ENCODE measurements around the gene CUEDC1. TPM values are rescaled to one million over a fixed set of nuclear protein-coding genes. Genes with fewer than 3 reads are reported as not detected.

CUEDC1 gene
- total RNA-seq, 1 experiment from 2014 or later, result 27.5 TPM

DNA sequence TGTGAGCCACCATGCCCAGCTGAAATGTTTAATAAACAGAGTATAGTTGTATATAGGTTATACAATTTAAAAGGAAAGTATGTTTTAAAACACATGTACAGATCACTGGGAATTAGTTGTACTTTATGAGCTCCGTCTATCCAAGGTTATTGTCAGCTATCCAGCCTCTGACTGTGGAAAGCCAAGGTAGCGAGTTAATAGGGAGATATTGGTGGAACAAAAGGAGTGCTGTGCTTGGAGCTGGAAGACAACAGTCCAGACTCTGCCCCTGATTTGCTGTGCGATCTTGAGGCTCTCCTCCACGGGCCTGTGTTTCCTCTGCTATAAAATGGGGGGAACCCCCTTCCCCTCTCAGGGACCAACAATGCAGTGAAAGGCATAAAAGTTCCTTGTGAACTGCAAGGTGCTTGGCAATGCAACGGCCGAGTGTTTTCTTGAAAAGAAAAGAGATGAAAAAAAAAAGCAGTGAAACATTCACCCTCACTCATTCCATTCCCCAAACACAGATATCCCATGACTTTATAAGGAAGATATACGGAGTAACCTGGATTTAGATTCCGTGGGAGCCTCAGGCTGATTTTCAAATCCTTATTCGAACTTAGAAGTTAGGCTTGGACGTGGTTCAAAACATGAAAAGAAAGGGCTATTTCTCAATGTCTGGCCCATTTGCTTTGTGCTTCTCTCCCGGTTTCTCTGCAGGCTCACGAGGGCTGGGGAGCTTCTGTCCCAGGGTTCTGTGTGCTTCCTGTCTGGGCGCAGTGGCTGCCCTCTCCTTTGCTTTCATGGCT lies 34.1 kb downstream of the CUEDC1 start:
- POLR2A ChIA-PET, result no interaction called here
- no peaks in the 10 kb centered on the region for H3K27me3 Mint-ChIP-seq (ENCODE audit: insufficient read depth, unreplicated experiment)

DNA sequence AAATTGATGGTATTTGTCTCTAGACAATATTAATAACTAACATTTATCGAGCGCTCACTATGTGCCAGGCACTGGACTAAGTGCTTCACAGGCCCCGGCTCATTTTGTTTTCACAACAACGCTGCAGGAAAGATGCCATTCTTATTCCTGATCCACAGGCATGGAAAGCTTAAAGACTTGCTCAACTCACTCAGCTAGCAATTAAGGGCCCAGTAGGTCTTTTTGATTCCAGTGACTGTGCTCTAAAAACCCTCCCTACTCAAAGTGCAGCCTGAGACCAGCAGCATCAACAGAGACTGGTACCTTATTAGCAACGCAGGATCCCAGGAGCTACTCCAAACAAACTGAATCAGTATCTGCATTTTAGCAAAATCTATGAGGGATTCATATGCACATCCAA lies 35.3 kb downstream of the CUEDC1 start:
- CTCF ChIA-PET, result no interaction called here
- Mint-ChIP-seq H3K27ac (ENCODE audit: unreplicated experiment) (no peak overlapping the region), H3K4me1 (ENCODE audit: low read depth, unreplicated experiment) (peaks cover 22% of the 10 kb centered on the region), H3K4me3 (ENCODE audit: unreplicated experiment) (no peak overlapping the region), H3K27me3 (ENCODE audit: insufficient read depth, unreplicated experiment) (no peaks in the 10 kb centered on the region), H3K36me3 (ENCODE audit: insufficient read depth, unreplicated experiment) (no peaks in the 10 kb centered on the region), H3K9me3 (ENCODE audit: unreplicated experiment) (no peaks in the 10 kb centered on the region)
- no peak for DNase-seq
- intact Hi-C loops (cut with micrococcal nuclease; ENCODE audit: unreplicated experiment), result no loop called here
- H3K4me1 ChIP-seq, result peaks cover 28% of the 10 kb centered on the region
- BruUV-seq (replicated peaks), result no TSS peak
- no peaks in the 10 kb centered on the region for H3K36me3 ChIP-seq (ENCODE audit: control insufficient read depth, insufficient read depth, low read length)
- no peaks in the 10 kb centered on the region for H3K27me3 ChIP-seq (replicated peaks; ENCODE audit: control insufficient read depth, insufficient read depth, low read length)
- TF ChIP-seq, protein P1, sequence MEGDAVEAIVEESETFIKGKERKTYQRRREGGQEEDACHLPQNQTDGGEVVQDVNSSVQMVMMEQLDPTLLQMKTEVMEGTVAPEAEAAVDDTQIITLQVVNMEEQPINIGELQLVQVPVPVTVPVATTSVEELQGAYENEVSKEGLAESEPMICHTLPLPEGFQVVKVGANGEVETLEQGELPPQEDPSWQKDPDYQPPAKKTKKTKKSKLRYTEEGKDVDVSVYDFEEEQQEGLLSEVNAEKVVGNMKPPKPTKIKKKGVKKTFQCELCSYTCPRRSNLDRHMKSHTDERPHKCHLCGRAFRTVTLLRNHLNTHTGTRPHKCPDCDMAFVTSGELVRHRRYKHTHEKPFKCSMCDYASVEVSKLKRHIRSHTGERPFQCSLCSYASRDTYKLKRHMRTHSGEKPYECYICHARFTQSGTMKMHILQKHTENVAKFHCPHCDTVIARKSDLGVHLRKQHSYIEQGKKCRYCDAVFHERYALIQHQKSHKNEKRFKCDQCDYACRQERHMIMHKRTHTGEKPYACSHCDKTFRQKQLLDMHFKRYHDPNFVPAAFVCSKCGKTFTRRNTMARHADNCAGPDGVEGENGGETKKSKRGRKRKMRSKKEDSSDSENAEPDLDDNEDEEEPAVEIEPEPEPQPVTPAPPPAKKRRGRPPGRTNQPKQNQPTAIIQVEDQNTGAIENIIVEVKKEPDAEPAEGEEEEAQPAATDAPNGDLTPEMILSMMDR (IDR thresholded peaks at IDR 0.05; ENCODE audit: insufficient read depth in 1 of 2, low read depth in 1 of 2, low read length in 1 of 2, severe bottlenecking in 1 of 2, unreplicated experiment in 1 of 2), result no peak
- H3K4me3 ChIP-seq (ENCODE audit: low read depth, low read length), result no peak overlapping the region
- no peaks in the 10 kb centered on the region for H3K9me3 ChIP-seq
- POLR2A ChIA-PET, result no interaction called here

More for the DNA sequence above, 34.1 kb downstream of the CUEDC1 start:
- Mint-ChIP-seq H3K27ac (ENCODE audit: unreplicated experiment) (no peak overlapping the region), H3K4me1 (ENCODE audit: low read depth, unreplicated experiment) (peaks cover 30% of the 10 kb centered on the region), H3K9me3 (ENCODE audit: unreplicated experiment) (no peaks in the 10 kb centered on the region), H3K36me3 (ENCODE audit: insufficient read depth, unreplicated experiment) (no peaks in the 10 kb centered on the region), H3K4me3 (ENCODE audit: unreplicated experiment) (no peak overlapping the region)
- Histone ChIP-seq H3K4me1 (peaks cover 33% of the 10 kb centered on the region), H3K27me3 (replicated peaks; ENCODE audit: control insufficient read depth, insufficient read depth, low read length) (no peaks in the 10 kb centered on the region), H3K4me3 (ENCODE audit: low read depth, low read length) (no peak overlapping the region), H3K36me3 (ENCODE audit: control insufficient read depth, insufficient read depth, low read length) (no peaks in the 10 kb centered on the region), H3K9me3 (no peaks in the 10 kb centered on the region)
- TF ChIP-seq, protein P1 (IDR thresholded peaks at IDR 0.05; ENCODE audit: insufficient read depth in 1 of 2, low read depth in 1 of 2, low read length in 1 of 2, severe bottlenecking in 1 of 2, unreplicated experiment in 1 of 2), result no peak
- BruUV-seq (replicated peaks), result no TSS peak
- no peak for DNase-seq
- CTCF ChIA-PET, result no interaction called here
- intact Hi-C loops (cut with micrococcal nuclease; ENCODE audit: unreplicated experiment), result no loop called here

DNA sequence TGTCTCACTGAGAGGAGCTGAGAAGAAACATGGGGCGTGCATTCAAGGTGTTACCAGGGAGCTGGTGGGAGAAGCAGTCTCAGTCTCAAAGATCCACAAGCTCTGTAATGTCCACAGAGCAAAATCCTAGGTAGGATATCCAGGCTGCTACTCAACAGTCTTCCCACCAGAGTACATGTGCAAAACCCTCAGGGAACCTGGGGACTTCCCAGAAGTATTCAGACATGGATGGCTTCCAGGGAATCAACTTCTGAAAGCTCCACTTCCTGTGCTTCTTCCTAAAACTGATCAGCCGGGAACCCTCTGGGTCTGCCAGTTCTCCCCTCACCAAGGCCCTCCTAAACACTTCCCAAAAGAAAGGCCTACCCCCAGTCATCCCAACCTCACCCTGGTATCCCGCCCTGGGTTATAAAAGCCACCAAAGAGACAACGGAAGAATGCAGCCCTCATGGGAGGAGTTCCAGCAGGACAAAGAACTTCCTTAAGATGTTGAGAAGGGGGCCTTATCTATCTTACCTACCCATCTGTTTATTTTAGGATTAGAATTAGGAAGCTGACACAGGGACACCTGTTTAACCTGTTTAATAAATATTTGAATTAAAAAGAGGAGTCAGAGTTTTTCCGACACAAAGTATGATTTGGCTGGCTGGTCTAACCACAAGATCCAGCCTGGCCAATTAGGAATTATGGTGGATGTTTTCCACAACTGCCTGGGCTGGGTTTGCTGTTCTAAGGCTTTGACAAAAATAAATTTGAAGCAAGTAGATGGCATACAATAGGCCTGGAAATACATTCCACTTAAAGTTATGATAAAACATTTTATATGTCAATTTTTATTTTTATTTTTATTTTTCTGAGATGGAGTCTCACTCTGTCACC lies 37.0 kb downstream of the CUEDC1 start:
- H3K4me3 ChIP-seq (ENCODE audit: low read depth, low read length), result no peak overlapping the region

More for the DNA sequence above, 37.0 kb downstream of the CUEDC1 start:
- H3K36me3 ChIP-seq (ENCODE audit: control insufficient read depth, insufficient read depth, low read length), result no peaks in the 10 kb centered on the region
- TF ChIP-seq, protein P1 (IDR thresholded peaks at IDR 0.05; ENCODE audit: insufficient read depth in 1 of 2, low read depth in 1 of 2, low read length in 1 of 2, severe bottlenecking in 1 of 2, unreplicated experiment in 1 of 2), result no peak
- intact Hi-C loops (cut with micrococcal nuclease; ENCODE audit: unreplicated experiment), result loop anchor here (1.0 kb wide), 1 partner anchor 15 kb away; no protein-coding TSS in a partner anchor
- Mint-ChIP-seq H3K9me3 (ENCODE audit: unreplicated experiment) (no peaks in the 10 kb centered on the region), H3K36me3 (ENCODE audit: insufficient read depth, unreplicated experiment) (peaks cover 6% of the 10 kb centered on the region), H3K4me1 (ENCODE audit: low read depth, unreplicated experiment) (peaks cover 21% of the 10 kb centered on the region), H3K27ac (ENCODE audit: unreplicated experiment) (peak overlapping the region; percentile 64), H3K27me3 (ENCODE audit: insufficient read depth, unreplicated experiment) (no peaks in the 10 kb centered on the region), H3K4me3 (ENCODE audit: unreplicated experiment) (no peak overlapping the region)
- H3K4me1 ChIP-seq, result peaks cover 28% of the 10 kb centered on the region
- no peaks in the 10 kb centered on the region for H3K9me3 ChIP-seq
- ChIA-PET POLR2A (no interaction called here), CTCF (no interaction called here)
- H3K27me3 ChIP-seq (replicated peaks; ENCODE audit: control insufficient read depth, insufficient read depth, low read length), result no peaks in the 10 kb centered on the region
- peak; percentile 61 to 67 for DNase-seq
- BruUV-seq (replicated peaks), result no TSS peak

All from Caco-2 (cell line).